Adrenal gland (tissue), 5 donors: ENCODE data around the gene H2BK1.

Experiments
- POLR2A ChIP-seq, 2 donors: fragments of 450-650 bp; IDR thresholded peaks; one replicate each; pipeline ENCODE4 v1.6.1; 2017; ENCODE audit warnings: antibody characterized with exemption in 2 of 2, mild to moderate bottlenecking in 2 of 2, moderate library complexity in 1 of 2
- TF ChIP-seq, protein P1 (sequence below), 6 experiments: fragments of 450-650 bp in 4 of 6; fragments of 200-600 bp in 2 of 6; sonication (generic) in 1 of 6; IDR thresholded peaks; 1 replicate in 5 of 6; 2 replicates in 1 of 6; pipeline versions ENCODE4 v1.5.1 to v1.8.0; 2016 to 2021; ENCODE audit warnings: antibody characterized with exemption in 6 of 6, mild to moderate bottlenecking in 2 of 6, moderate library complexity in 1 of 6
- donor health status: DM: no; HTN: no; CAD: no.

DNA sequence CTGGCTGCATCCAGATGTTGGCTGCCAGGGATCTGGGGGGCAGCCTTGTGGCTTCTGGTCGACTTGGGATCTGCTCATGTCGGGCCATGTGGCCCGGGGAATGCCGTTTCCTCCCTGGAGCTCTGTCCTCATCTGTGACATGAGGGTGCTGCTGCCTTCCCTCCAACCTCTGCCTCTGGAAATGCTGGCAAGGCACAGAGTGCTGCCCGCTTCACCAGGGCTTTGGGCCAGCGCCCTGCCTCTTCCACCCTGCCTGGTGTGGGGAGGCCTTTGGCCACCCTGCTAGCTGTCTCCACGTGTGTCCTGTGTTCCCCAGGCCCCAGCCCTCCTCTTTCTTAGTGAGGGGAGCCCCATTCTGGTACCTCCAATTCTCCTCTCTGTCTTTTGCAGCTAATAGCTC lies 44.0 kb upstream of the H2BK1 start:
- TF ChIP-seq, protein P1, sequence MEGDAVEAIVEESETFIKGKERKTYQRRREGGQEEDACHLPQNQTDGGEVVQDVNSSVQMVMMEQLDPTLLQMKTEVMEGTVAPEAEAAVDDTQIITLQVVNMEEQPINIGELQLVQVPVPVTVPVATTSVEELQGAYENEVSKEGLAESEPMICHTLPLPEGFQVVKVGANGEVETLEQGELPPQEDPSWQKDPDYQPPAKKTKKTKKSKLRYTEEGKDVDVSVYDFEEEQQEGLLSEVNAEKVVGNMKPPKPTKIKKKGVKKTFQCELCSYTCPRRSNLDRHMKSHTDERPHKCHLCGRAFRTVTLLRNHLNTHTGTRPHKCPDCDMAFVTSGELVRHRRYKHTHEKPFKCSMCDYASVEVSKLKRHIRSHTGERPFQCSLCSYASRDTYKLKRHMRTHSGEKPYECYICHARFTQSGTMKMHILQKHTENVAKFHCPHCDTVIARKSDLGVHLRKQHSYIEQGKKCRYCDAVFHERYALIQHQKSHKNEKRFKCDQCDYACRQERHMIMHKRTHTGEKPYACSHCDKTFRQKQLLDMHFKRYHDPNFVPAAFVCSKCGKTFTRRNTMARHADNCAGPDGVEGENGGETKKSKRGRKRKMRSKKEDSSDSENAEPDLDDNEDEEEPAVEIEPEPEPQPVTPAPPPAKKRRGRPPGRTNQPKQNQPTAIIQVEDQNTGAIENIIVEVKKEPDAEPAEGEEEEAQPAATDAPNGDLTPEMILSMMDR (IDR thresholded peaks at IDR 0.05): no peak
- TF ChIP-seq POLR2A (IDR thresholded peaks at IDR 0.05): no peak
